T-helper 1 cell treated with Interleukin-12 subunit alpha and Interleukin-12 subunit beta and Interleukin-4 antibody, amounts not matched to agents 30 μg/mL and 1 μg/mL, for 36 hours (primary cell): Measurements from ENCODE around the gene NUDT4.
"Not testable (repeated sequence)": the region's sequence is repeated elsewhere in the genome, so short reads cannot be mapped to it uniquely, and the experiment has no call there.

Source experiments
- H3K27ac Mint-ChIP-seq: one replicate; pipeline ENCODE4 v1.8.0; 2021; ENCODE audit warnings: mild to moderate bottlenecking, mixed read lengths
- H3K27me3 Mint-ChIP-seq: one replicate; pipeline ENCODE4 v1.8.0; 2021; ENCODE audit warnings: low read depth, mixed read lengths
- H3K36me3 Mint-ChIP-seq: one replicate; pipeline ENCODE4 v1.8.0; 2021; ENCODE audit warnings: low read depth, mixed read lengths
- H3K4me1 Mint-ChIP-seq: one replicate; pipeline ENCODE4 v1.8.0; 2021; ENCODE audit warnings: low read depth, mixed read lengths
- H3K4me3 Mint-ChIP-seq: one replicate; pipeline ENCODE4 v1.8.0; 2021; ENCODE audit warnings: mild to moderate bottlenecking, moderate library complexity, mixed read lengths
- H3K9me3 Mint-ChIP-seq: one replicate; pipeline ENCODE4 v1.8.0; 2021; ENCODE audit warnings: mixed read lengths

Gene NUDT4

DNA sequence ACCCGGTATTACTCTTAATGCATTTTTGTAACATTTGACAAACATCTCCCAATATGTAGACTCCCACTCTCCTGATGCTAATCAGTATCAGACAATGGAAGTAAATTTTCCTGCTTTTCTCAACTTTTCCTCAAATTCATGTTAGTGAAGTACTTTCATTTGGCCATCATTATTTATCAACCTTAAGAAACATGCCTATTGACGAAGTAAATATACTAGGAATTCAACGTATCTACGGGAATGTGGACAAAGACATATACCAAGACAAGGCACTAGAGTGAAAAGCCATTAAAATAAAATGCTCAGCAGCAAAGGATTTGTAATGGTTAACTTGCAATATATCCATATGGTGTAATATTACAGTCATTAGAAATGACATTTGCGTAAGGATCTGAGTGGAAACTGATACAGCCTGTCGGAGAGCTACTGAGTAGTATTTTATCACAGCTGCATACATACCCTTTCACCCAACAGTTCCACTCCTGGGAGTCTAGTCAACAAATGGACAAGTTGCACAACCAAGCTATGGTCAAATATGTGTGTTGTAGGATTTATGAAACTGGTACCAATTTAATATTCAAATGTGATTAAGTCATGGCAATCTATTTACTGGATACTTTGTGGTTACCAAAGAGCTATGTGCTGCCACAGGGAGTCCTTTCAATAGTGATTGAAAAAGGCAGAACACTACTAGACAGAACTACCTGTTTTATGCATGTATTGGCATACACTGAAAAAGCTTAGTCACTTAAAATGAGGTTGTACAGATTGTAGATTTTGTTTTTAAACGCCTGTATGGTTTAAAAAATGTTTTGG lies 26.5 kb downstream of the NUDT4 start:
- no peak overlapping the region for H3K4me3 Mint-ChIP-seq
- no peak overlapping the region for H3K27ac Mint-ChIP-seq
- peaks cover 33% of the 10 kb centered on the region for H3K36me3 Mint-ChIP-seq
- no peaks in the 10 kb centered on the region for H3K27me3 Mint-ChIP-seq
- no peaks in the 10 kb centered on the region for H3K9me3 Mint-ChIP-seq
- peaks cover 9% of the 10 kb centered on the region for H3K4me1 Mint-ChIP-seq

DNA sequence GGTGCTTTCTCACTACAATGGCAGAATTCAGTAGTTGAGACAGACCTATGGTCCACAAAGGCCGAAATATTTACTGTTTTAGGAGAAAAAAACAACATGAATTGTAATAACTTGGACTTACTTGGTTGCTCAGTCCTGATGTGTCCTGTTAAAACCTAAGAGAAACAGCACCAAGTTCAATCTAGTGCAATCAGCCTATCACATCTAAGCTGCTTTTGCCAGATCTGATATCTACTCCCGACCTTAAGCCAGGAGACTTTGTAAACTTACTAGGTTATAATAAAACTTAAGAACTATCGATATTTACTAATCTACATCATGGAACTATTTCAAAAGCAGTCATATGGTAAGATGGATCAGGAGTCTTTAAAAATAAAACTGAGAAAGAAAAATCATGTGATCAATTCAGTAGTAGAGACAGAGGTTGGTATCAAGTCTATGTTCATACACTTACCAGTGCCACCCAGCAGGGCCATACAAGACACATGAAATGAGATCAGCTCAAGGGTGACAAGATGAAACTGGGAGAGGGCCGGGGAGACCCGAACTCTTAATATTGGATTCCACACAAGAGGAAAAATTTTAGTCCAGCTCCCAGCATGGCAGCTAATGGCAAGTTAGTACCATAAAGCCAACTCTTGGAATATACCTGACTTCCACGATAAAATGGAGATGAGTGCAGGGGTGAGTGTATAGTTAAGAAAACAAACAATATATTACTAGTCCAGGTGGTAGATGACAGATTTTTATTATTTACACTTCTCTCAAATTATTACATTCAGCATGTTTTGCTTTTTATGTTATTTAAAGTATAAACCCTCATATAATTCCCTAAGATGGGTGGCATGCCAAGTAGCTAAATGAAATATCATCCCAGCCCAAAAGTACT lies 27.5 kb downstream of the NUDT4 start:
- no peak overlapping the region for H3K27ac Mint-ChIP-seq
- peaks cover 12% of the 10 kb centered on the region for H3K4me1 Mint-ChIP-seq
- no peaks in the 10 kb centered on the region for H3K9me3 Mint-ChIP-seq
- H3K4me3 Mint-ChIP-seq: no peak overlapping the region
- H3K36me3 Mint-ChIP-seq: peaks cover 36% of the 10 kb centered on the region
- H3K27me3 Mint-ChIP-seq: no peaks in the 10 kb centered on the region

DNA sequence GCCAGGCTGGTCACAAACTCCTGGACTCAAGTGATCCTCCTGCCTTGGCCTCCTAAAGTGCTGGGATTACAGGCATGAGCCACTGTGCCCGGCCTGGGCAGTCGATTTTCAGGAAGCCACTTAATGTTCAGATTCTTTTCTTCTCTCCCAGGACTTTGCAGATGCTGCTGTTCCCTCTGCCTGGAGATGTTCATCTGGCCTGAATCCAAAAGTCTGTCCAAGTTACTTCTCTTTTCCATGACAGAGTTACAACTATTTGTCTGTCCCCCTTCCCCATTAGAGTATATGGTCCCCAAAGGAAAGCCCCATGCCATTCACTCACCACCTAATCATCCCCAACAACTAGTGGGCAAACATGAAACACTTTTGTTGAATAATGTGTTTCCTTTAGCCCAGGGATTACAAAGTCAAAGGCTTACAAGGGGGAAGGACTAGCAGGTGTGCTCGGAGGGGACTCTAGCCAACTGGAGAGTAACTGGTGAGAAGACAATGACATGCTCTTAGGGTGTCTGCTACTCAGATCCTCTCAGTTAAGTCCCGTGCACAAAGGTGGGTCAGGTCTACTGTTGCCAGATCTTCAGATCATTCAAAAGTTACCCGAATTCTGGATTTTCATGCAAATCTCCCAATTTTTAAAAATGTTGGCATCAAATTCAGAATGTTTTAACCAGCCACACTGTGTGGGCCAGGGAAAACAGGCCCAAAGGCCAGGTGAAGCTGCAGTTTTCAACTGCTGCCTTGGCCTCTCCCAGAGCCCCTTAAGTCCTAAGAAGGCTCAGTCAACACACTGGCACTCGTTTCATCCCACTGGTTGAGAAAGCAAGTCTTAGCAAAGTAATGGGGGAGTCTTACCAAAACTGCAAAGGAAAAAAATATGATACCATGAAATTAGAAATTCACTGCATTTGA lies 29.6 kb downstream of the NUDT4 start:
- H3K4me1 Mint-ChIP-seq: peaks cover 22% of the 10 kb centered on the region
- no peaks in the 10 kb centered on the region for H3K9me3 Mint-ChIP-seq
- no peak overlapping the region for H3K4me3 Mint-ChIP-seq
- H3K27me3 Mint-ChIP-seq: no peaks in the 10 kb centered on the region
- H3K27ac Mint-ChIP-seq: no peak overlapping the region
- H3K36me3 Mint-ChIP-seq: peaks cover 51% of the 10 kb centered on the region

DNA sequence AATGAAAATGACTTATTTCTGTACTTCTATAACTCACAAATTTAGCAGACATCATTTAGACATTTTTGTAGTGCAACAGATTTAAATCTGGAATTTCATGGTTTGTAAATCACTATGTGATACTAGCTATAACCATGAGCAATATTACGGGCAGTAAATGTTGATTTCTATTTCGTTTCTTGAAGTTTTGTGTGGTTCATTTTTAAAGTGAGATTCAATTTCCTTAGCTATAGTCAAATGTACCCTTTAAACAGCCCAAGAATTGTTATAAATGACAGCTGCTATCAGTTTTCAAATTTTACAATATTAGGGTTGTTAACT lies 30.2 kb downstream of the NUDT4 start:
- Mint-ChIP-seq H3K27ac (no peak overlapping the region), H3K4me3 (no peak overlapping the region), H3K4me1 (peaks cover 25% of the 10 kb centered on the region), H3K36me3 (peaks cover 46% of the 10 kb centered on the region), H3K9me3 (no peaks in the 10 kb centered on the region), H3K27me3 (no peaks in the 10 kb centered on the region)

DNA sequence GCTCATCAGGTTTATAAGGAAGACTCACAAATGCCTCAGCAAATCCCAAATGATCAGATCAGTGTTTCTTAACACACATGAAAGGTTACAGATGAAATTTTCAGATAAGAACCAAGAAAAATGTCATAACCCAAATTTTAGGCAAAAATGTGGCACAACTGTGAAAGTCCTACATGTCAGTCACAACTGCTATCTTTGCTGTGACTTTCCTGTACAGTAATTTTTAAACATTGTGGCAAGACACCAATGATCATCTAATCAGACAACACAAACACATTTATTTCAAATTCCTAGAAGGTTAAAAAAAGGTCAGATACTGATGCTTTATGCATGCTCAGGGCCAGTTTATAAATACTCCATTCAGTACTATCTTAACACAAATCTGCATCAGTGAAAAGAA lies 31.1 kb downstream of the NUDT4 start:
- Mint-ChIP-seq H3K27me3 (no peaks in the 10 kb centered on the region), H3K27ac (no peak overlapping the region), H3K4me1 (peaks cover 33% of the 10 kb centered on the region), H3K9me3 (no peaks in the 10 kb centered on the region), H3K36me3 (peaks cover 51% of the 10 kb centered on the region), H3K4me3 (no peak overlapping the region)

DNA sequence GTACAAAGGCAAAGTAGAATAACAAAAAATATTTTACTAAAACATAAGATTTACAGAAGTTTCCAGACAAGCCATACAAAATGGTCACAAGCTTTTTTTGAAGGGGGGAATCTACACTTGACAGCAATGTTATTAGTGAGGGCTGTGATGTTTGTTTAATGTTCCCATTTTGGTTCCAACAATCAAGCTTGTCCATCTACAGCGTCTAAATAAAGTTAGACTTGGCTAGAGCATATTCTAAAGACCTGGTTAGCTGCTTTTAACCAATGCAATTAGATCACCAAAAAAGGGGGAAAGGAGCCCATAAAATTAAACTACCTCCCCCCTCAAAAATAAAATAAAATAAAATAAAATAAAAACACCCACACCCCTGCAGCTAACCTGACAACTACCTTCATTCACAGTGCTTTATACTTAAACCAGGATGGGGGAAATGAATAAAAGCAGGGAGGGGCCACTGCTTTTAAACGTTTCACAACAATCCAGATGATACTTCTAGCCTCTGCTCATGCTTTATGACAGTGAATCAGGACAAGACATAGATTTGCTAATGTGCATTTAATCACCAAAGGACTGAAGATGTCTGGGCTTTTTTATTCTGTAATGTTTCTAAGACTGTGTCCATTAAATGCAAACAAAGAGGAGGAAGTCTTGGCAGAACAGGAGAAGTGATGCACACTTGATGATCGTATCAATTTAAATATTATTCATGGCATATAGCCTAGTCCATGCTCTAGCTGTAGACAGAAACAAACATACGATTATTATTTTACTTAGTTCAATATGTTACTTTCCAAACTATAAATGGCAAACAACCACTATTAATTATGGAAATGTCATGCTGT lies 31.8 kb downstream of the NUDT4 start:
- H3K27me3 Mint-ChIP-seq, H3K27ac Mint-ChIP-seq, H3K4me3 Mint-ChIP-seq, H3K9me3 Mint-ChIP-seq: not testable (repeated sequence)
- H3K36me3 Mint-ChIP-seq: peaks cover 49% of the 10 kb centered on the region
- peaks cover 34% of the 10 kb centered on the region for H3K4me1 Mint-ChIP-seq

DNA sequence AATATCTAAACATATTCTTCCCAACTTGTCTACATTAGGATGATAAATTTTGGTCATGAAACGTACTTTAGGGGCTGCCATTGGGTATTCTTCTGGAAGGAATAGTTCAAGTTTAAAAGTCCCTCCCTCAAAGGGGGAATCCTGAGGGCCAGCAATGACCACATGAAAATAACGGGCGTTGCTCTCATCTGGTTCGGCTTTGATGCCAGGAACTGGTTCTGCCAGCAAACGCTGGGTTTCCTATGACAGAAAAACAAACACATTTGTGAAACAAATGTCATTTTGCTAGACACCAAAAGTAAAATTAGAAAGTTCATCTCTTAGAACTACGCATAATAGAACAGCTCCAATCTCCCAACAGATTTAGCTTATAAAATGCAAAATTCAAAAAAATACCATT lies 33.3 kb downstream of the NUDT4 start:
- H3K9me3 Mint-ChIP-seq, H3K4me3 Mint-ChIP-seq, H3K27me3 Mint-ChIP-seq: not testable (repeated sequence)
- peak overlapping the region; percentile 6 for H3K27ac Mint-ChIP-seq
- peaks cover 47% of the 10 kb centered on the region for H3K4me1 Mint-ChIP-seq
- H3K36me3 Mint-ChIP-seq: peaks cover 45% of the 10 kb centered on the region

DNA sequence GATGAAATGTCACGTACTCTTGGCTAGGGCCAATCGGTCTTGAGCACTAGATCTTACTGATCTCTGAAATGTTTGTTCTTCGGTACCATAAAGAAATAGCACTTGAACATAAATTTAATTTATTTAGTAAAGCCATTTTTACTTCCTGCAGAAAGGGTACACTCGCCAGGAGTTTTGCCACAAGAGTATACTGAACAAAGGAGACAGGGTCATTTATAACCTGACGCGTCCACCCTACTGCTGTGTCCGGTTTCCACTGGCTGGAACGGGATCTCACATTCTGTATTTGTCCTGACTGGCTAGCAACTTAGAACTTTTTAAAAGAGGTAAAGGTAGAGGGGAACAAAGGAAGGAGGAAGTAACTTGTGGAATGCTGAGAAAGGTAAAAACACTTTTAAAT lies 34.7 kb downstream of the NUDT4 start:
- peak overlapping the region; percentile 38 for H3K27ac Mint-ChIP-seq
- H3K36me3 Mint-ChIP-seq: peaks cover 34% of the 10 kb centered on the region
- H3K27me3 Mint-ChIP-seq, H3K9me3 Mint-ChIP-seq, H3K4me3 Mint-ChIP-seq: not testable (repeated sequence)
- H3K4me1 Mint-ChIP-seq: peaks cover 58% of the 10 kb centered on the region

DNA sequence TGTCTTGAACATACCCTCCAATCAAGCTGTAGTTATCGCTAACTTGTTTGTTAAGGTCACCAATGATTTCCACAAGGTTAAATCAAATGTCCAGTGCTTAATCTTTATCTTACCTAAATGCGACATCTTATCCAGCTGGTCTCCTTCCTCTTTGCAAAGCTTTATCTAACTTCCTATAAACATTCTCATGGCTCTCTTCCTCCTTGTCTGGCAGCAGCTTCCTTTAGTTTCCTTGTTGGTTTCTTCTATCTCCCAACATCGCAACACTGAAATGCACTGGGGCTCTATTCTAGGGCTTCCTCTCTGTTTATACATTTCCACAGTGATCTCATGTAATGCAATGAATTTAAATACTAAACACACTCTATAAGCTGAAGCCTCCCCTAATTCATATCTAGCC lies 35.3 kb downstream of the NUDT4 start:
- Mint-ChIP-seq H3K4me1 (peaks cover 60% of the 10 kb centered on the region), H3K9me3 (no peaks in the 10 kb centered on the region), H3K36me3 (peaks cover 34% of the 10 kb centered on the region), H3K27me3 (no peaks in the 10 kb centered on the region), H3K4me3 (no peak overlapping the region), H3K27ac (peak overlapping the region; percentile 2)

DNA sequence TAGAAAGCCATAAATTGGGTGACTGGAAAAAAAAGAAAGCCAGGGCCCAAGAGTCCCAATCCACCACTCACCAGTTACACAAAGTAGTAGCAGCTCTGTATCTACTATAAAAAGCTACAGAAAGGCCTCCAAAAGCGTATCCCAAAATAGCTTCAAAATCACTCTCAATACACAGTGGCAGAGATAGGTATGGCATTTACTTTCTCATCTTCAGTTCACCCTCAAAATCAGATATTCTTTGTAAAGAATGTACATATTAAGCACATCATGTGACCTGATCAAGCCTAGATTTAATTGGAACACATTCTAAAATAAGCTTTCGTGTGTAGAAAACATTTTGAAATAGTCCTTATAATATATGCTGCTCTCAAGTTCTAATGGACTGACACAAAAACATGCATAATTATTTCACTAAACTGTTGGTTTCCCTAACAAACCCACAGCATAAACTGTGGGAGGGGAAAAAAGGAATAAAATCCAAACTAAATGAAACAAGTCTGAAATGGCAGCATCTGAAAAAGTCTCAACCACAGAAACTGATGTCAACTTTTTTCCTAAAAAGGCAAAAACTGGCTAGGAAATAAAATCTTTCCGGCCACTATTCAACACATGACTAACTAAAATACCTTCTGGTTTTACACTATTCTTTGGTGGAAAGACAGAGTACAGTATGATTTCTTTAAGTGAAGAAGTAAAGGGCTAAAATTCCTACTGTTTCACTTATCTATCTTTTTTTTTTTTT lies 38.2 kb downstream of the NUDT4 start:
- Mint-ChIP-seq H3K27me3 (no peaks in the 10 kb centered on the region), H3K9me3 (no peaks in the 10 kb centered on the region), H3K27ac (peak overlapping the region; percentile 62), H3K4me1 (peaks cover 60% of the 10 kb centered on the region), H3K4me3 (peak overlapping the region; percentile 47), H3K36me3 (peaks cover 18% of the 10 kb centered on the region)

DNA sequence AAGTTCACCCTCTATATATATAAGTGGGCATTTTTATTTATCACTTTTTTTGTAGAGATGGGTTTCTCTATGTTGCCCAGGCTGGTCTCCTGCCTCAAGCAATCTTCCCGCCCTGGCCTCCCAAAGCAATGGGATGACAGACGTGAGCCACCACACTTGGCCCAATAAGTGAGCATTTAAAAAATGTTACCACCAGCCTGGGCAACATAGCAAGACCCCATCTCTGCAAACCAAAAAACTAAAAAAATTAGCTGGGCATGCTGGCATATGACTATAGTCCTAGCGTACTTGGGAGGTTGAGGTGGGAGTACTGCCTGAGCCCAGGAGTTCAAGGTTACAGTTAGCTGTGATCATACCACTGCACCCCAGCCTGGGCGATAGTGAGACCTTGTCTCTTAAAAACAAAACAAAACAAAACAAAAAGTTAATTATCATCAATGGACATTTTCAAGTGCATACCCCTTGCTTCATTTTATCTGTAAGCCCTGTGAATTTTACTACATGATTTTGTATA lies 40.3 kb downstream of the NUDT4 start:
- Mint-ChIP-seq H3K27ac (no peak overlapping the region), H3K27me3 (no peaks in the 10 kb centered on the region), H3K9me3 (no peaks in the 10 kb centered on the region), H3K36me3 (peaks cover 9% of the 10 kb centered on the region), H3K4me3 (no peak overlapping the region), H3K4me1 (peaks cover 57% of the 10 kb centered on the region)

DNA sequence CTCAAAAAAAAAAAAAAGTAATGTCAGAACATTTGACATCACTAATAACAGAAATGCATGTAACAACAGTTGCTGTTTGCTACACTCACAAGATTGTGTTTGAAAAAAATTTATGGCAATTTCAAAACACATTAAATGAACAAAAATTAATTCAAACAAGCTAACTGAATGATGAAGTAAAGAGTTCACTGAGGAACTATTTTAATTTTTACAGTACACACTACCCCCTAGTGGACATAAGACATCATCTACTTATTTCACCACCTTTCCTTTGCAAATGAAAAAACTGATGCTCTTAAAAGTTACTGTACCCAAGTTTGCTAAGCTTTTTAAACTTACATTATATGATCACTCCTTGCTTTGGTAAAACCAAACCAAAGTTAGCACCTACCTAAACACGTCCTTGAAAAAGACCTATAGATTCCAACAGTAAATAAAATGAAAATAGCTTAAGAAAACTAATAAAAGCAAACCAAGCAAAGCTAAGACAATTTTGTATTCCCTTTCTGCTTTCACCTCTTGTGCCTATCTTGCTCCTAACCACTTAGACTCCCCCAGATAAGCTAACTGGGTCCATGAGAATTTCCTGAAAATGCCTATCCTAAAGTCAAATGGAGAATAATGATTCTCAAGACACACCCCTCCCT lies 41.8 kb downstream of the NUDT4 start:
- no peaks in the 10 kb centered on the region for H3K9me3 Mint-ChIP-seq
- H3K27ac Mint-ChIP-seq: no peak overlapping the region
- H3K36me3 Mint-ChIP-seq: peaks cover 2% of the 10 kb centered on the region
- peaks cover 58% of the 10 kb centered on the region for H3K4me1 Mint-ChIP-seq
- H3K27me3 Mint-ChIP-seq: no peaks in the 10 kb centered on the region
- no peak overlapping the region for H3K4me3 Mint-ChIP-seq

DNA sequence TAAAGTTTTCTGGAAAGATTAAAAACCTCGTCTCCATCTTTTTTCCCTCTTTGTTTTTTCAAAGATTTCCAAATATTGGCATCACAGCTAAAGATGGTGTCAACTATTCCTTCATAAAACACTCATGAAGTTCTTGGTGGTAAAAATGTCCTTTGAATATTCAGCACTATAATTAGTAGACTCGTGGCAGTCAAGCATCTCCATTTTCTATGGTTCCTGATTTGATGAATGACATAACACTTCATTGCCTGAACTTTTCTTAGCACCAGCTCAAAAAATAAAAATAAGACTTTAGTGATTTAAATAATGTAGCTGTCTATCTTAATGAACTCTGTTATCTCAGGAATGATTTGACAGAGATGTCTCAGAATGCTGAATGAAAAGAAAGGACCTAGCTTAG lies 44.3 kb downstream of the NUDT4 start:
- Mint-ChIP-seq H3K9me3 (no peaks in the 10 kb centered on the region), H3K4me3 (no peak overlapping the region), H3K36me3 (no peaks in the 10 kb centered on the region), H3K4me1 (peaks cover 58% of the 10 kb centered on the region), H3K27ac (no peak overlapping the region), H3K27me3 (no peaks in the 10 kb centered on the region)
